HG02571 (cell line): ENCODE data around the gene FNDC8.
"Not testable (repeated sequence)": the region's sequence is repeated elsewhere in the genome, so short reads cannot be mapped to it uniquely, and the experiment has no call there.

Experiments used
- ATAC-seq: cut with Tn5 transposase; IDR thresholded peaks from one replicate; pipeline ENCODE4 v1.9.1; 2021; ENCODE audit warnings: mild to moderate bottlenecking, moderate library complexity; ENCODE audit not compliant: unreplicated experiment

The FNDC8 gene

DNA sequence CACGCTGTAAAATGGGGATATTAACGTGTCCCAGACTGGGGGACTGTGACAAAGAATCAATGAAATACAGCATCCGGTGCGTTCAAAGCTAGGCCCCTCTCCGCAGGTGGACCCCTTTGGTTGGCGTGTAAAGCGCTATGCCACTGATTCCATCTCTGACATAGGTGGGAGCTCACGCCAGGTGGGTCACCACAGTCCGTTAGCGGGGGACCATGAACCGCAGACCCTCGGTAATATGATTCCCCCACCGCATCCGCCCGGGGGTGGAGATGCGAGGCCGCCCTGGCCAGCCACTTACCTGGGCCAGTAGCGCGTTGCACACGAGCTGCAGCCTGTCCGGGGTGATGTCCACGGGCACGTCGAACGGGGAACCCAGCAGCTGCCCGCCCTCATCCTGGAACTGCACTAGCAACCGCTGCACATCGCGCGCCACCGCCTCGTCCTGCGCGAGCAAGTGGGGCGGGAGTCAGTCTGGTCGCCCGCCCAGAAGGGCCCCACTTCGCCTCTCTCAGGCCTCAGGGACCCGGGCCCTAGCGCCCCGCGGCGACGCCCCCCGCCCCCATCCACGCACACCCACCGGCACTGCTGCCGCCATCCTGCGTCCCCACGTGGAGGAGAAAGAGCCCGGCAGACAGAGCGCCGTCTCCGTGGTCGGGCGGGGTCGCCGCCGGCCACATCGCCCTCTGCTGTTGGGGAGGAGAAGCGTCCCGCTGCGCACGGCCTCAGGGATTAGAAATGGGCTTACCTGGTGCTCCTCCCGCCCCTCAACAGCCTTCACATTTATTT lies 20.5 kb downstream of the FNDC8 start, which contains the start of gene NLE1:
NLE1 (minus strand) TSS at position 623 of the 786 bp plus-strand sequence; CDS start at position 595, 28 bp downstream.
- ATAC-seq: peak; percentile 70

DNA sequence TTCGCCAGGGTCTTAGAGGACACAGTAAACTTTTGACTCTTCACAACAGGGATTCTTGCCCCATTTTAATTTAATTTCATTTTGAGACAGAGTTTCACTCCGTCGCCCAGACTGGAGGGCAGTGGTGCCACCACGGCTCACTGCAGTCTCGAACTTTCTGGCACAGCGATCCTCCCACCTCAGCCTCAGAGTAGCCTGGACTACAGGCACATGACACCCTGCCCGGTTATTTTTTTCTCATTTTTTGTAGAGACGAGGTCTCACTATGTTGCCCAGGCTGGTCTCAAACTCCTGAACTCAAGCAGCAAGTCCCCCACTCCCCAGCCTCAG lies 21.0 kb downstream of the FNDC8 start:
- no peak for ATAC-seq

DNA sequence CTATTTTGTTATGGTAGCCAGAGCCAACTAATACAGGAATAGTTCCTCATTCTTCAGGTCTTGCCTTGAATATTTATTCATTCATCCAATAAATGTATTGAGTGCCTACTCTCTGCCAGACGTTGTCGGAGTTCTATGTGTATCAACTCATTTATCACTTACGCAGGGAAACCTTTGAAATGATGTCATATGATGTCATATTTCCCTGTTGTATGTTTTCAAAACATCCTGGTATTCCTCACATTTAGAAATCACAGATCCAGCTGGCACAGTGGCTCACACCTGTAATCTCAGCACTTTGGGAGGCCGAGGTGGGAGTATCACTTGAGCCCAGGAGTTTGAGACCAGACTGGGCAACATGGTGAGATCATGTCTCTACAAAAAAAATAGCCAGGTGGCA lies 23.4 kb downstream of the FNDC8 start:
- ATAC-seq: no peak

DNA sequence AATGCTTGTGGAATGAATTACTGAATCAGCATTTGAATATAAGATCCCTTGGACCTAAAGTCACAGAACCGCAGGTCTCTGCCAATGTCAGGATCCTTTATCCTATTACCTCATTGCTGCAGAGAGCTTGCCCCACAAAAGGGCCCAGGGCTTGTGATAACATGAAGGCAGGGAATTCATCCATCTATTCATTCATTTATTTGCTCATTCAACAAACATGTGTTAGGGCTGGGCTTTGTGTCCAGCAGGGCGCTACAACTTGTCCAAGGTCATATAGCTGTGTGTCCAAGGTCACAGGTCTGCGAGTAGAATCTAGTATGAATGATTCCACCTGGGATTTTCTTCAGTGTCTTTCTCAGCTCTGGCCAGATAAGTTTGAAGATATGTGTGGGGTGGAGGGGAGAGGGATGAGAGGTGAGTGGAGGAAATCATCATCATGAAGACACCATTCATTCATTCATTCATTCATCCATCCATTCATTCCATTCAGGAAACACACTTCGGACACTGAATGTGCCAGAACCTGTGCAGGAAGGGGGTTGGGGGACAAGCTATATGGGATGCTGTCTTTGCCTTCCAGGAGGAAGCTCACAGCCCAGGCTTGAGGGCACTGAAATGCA lies 24.9 kb downstream of the FNDC8 start:
- ATAC-seq: no peak

DNA sequence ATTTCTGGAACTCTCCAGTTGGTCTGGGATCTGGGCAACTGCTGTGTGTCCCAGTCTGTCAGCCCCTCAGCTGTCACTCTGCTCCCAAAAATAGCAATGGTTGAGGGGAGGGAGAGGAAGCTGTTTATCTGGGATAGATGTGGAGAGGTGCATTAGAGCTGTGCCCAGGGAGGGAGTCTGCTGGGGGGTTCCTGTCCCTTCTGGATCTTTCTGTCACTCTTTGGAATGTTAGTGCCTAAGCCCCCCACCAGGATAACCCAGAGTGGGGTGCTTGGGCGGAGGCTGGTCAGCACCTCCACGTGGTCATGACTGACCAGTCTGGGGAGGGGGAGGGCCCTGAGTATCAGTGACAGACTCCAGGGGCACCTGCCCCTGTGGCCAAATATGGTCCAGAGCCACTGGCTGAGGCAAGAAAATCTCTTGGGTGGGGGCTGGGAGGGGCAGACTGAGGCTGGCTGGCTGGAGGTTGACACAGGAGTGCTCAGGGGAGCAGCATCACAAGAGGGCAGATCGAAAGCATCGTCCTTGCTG lies 26.0 kb downstream of the FNDC8 start, which contains the start of gene UNC45B:
UNC45B (plus strand) TSS at position 443 of the 531 bp plus-strand sequence. CDS start 447 bp downstream, outside the sequence.
- ATAC-seq: no peak

DNA sequence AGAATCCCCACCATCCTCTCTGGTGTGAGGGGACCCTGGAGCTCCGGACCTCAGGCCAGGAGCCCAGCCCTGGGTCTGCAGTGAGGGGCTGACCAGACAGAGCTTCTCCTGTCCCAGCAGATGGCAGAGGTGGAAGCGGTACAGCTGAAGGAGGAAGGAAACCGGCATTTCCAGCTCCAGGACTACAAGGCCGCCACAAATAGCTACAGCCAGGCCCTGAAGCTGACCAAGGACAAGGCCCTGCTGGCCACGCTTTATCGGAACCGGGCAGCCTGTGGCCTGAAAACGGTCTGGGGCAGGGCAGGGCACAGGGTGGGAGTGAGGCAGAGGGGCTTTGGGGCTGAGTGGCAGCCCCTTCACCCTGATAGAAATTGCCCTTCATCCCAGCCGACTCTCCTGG lies 26.7 kb downstream of the FNDC8 start:
- ATAC-seq: no peak

DNA sequence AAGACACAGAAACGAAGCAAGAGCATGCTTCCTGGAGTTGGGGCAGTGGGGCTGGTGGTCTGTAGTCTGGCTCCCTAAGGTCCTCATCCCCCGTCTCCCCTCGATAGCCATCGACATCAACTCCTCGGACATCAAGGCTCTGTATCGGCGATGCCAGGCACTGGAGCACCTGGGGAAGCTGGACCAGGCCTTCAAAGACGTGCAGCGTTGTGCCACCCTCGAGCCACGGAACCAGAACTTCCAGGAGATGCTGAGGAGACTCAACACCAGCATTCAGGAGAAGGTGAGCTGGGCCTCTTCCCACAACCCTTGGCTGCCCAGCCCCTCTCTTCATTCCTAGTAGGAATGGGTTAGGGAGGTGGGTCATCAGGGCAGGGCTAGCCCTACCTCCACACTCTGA lies 28.5 kb downstream of the FNDC8 start:
- ATAC-seq: no peak

DNA sequence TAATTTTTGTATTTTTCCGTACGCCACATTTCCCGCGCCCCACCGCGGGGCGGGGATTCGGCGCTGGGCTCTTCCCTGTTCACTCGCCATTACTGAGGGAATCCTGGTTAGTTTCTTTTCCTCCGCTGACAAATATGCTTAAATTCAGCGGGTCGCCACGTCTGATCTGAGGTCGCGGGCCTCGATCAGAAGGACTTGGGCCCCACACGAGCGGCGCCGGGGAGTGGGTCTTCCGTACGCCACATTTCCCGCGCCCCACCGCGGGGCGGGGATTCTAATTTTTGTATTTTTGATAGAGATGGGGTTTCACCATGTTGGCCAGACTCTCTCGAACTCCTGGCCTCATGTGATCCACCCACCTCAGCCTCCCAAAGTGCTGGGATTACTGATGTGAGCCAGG lies 29.7 kb downstream of the FNDC8 start:
- not testable (repeated sequence) for ATAC-seq

DNA sequence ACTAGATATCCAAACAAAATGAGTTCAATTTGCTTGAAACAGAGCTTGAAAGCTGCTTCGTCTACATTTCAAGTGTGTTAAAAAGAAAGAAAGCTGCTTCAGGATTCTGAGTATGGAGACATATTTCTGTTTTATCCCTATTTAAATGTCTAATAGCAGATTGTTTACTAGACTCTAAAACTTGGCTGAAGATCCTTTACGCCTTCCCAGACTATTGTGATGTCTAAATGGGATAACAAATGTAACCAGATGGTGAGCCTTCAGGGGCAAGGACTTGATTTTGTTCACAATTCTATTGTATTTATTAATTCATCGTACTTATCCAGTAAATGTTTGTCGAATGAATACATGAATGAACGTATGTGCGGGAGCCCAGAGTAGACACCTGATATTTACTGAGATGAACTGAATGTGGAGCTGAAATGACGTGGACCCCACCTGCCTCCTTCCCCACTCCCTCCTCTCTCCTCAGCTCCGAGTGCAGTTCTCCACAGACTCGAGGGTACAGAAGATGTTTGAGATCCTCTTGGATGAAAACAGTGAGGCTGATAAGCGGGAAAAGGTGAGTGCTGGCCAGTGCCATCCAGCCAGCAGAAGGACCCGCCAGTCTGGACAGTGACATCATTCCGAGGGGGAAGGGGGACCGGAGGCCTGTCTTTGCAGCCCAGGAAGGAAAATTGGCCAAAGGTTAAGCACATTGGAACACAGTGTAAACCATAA lies 31.2 kb downstream of the FNDC8 start:
- ATAC-seq: no peak

DNA sequence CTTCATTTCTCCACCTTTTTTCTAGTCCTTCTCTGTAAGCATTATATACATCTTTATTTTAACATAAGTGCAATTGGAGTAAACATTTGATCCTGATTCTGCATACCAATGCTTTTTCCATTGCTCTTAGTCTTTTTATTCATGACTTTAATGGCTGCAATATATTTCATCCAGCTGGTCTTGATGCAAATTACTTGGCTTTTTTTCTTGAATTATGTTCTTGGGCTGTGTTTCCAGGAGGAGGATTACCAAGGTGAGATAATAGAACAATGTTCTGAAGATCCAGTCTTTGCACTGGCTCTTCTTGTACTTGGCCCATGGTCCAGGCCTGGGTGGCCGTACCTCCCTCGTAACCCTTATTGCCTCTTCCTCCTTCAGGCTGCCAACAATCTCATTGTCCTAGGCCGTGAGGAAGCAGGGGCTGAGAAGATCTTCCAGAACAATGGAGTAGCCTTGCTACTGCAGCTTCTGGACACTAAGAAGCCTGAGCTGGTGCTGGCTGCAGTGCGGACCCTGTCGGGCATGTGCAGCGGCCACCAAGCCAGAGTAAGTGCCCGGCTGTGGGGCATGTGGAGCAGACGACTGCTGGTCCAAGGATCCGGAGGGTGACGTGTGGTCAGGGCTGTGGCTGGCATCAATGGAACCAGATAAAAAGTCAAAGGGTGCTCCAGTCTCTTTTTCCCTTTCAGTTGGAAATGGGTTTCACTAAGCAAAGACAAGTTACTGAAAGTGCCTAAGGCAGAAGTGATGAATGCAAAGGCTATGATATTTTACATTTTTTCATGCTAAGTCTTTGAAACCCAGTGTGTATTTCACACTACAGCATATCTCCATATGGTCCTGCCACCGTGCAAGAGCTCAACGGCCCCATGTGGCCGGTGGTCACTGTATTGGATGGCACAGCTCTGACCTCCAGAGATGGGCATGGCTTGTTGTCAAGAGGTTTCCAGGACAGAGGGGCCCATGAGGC lies 33.1 kb downstream of the FNDC8 start:
- no peak for ATAC-seq

DNA sequence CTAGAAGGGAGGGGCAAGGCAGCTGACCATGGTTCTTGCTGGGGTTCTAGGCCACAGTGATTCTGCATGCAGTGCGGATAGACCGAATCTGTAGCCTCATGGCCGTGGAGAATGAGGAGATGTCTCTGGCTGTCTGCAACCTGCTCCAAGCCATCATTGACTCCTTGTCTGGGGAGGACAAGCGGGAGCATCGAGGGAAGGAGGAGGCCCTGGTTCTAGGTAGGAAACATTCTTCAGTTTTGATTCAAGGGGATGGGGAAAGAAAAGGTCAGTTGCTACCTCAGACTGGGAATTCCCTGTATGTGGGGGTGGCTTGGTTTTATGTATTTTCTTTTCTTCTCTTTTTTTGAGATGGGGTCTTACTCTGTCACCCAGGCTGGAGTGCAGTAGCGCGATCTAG lies 33.8 kb downstream of the FNDC8 start:
- no peak for ATAC-seq

DNA sequence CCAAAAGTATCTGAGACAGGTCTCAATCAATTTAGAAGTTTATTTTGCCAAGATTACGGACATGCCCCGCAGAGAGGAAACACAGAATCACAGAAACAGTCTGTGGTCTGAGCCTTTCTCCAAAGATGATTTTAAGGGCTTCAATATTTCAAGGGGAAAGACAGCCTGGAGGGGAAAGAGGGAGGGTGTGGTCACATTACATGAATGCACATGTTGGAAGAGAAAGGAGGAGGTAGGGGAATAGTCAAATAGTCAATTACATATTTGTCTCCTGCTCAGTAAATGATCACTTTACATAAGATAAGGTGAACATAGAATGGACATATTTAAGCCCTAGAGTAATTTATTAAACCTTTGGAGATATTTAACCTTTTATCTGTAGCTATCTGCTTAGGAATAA lies 38.5 kb downstream of the FNDC8 start:
- ATAC-seq: no peak

DNA sequence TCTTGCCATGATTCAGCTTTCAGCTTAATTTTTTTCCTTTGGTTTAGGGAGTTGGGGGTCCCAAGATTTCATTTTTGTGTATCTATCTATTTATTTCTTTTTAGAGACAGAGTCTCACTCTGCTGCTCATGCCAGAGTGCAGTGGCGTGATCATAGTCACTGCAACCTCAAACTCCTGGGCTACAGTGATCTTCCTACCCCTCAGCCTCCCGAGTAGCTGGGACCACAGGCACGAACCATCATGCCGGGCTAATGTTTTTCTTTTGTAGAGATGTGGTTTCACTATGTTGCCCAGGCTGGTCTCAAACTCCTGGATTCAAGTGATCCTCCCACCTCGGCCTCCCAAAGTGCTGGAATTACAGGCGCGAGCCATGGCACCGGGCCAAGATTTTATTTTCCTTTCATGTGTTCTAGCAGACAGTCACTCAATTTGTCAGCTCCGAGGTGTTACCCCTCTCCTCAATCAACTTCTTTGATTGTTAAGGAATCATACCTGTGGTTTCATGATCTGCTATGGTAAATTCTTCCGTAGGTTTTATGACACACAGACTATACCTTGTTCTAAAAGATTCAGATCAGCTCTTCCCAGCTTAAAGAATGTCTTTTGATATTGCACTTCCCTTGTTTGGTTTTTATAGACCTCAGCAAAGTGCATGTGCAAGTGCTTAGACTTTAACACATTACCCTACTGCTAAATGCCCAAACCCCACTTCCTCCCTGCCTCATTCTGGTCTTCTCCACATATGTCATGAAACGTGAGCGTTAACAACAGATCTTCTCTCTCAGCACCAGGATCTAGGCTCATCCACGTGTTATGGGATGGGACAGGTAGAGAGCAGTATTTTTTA lies 39.2 kb downstream of the FNDC8 start:
- no peak for ATAC-seq

DNA sequence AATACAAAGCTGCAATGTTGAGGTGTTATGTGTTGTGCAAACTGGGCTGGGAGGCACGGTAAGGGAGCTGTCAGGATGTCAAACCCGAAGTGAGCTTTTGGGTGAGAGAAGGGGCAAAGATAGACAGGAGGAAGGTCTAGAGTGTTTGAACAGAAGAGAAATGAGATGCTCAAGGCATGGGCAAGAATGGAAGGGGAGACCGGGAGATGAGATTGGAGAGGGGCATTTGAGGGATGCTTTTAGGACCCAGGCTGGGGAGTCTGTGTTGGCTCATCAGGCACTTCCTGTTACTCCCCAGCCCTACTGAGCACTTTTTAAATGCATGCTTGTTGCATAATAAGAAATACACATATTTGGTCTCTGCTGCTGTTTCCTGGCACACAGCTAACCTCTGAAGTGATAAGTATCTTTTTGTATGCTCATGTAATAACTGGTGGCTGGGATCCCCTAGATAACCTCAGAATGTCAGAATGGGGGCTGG lies 39.9 kb downstream of the FNDC8 start:
- no peak for ATAC-seq

DNA sequence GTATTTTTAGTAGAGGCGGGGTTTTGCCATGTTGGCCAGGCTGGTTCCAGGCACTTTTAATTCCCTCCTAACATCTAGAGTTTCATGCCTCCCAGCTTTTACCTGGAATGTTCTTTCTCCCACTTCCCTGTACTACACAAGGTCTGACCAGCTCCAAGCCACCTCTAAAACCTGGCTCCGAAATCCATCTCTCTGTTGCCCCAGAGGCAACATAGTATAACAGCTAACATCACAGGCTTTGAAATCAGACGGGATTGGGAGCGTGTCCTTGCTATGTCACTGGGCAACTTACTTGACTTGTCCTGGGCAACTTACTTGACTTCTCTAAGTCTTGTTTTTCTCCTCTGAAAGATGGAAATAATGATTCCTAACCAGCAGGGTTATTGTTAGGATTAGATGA lies 41.3 kb downstream of the FNDC8 start:
- ATAC-seq: no peak

DNA sequence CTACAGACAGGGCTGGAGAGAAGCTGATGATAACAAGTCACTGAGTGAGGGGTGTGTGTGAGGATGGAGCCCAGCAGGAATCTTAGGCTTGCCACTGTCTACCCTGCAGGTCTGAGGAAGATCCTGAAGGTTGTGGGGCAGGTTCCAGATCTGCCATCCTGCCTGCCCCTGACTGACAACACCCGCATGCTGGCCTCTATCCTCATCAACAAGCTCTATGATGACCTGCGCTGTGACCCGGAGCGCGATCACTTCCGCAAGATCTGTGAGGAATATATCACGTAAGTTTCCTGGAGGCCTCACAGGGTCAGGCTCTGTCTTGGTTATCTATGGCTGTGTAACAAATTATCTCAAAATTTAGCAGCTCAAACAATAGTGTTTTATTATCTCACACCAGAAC lies 42.5 kb downstream of the FNDC8 start:
- ATAC-seq: no peak

DNA sequence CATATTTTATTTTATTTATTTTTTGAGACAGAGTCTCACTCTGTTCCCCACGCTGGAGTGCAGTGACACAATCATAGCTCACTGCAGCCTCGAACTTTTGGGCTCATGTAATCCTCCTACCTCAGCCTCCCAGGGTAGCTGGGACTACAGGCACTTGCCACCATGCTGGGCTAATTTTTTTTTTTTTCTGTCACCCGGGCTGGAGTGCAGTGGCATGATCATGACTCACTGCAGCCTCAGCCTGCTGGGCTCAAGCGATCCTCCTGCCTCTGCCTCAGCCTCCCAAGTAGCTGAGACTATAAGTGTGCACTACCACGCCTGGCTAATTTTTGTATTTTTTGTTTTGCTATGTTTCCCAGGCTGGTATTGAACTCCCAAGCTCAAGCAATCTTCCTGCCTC lies 43.3 kb downstream of the FNDC8 start:
- ATAC-seq: no peak

DNA sequence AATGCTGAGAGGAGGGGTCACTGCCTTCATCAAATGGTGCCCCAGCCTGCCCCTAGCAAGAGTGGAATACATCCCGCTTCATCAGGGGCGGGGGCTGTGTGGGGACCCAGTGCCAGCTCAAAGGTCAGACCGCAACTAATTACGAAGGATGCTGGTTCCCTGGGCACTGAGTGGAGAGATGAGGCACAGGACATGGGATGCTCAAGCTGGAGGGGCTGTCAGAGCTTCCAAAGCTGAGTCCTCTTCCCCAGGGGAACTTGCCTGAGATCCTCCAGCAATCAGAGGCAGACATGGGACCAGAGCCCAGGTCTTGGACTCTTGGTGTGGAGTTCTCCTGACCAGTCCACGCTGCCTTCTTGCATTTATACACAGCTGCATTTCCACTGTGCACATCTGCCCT lies 45.1 kb downstream of the FNDC8 start:
- ATAC-seq: no peak

DNA sequence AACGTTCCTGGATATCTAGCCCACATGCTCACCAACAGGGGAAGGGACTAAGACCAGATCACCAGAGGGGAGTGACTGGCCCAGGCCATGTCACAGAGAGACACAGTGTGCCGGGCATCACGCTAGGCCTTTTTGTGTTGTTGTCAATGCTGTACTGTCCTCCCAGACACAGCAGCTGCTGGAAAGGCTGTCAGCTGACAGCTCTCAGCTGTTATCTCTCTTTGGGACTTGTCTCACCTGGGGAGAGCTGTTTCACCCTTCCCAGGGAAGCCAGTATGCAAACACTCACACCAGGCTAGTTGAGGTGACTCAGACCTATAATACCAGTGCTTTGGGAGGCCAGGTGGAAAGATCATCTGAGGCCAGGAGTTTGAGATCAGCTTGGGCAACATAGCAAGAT lies 45.6 kb downstream of the FNDC8 start:
- no peak for ATAC-seq
